ENCODE measurements around the gene UBL4B.

DNA sequence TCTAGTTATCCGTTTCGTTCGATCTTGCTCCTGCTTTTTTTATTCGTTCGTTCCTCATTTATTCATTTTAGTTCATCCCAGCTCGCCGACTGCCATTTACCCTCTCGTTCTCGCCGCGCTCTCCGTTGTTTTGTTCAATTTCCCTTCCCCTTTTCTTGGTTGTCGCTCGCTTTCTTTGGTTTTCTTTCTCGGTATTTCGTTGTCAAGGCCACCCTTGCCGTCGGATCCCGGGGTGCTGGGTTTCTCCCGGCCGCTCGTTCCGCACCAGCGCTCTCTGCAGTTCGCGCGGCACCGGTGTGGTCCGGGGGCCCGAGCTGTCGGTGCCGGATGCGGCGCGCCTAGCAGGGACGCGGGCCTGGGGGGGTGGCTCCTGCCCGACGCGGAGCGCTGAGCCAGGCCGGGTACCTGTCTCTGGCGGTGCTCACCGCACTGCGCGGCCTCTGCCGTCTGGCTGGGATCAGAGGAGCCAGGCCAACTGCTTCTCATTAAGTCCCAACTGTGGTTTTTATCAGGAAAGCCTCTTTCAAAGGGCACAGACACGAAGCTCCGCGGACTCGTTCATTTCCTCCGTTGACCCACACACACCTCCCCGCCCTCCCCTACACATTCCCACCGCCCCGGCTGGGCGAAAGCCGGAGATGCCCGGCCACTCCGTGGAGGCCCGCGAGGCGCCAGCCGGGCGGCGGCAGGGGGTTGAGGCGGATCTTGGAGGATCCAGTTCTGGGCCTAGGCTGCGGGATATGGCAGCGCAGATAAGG is 43.4 kb upstream of the UBL4B start:
- TF ChIP-seq POLR2AphosphoS5 (IDR thresholded peaks at IDR 0.05; ENCODE audit: low read depth) (no peak), NANOG (IDR thresholded peaks at IDR 0.05; ENCODE audit: borderline replicate concordance) (no peak), EZH2 (IDR thresholded peaks at IDR 0.05; ENCODE audit: low read depth, unreplicated experiment) (peak; percentile 100)
- TF ChIP-seq, protein P1, sequence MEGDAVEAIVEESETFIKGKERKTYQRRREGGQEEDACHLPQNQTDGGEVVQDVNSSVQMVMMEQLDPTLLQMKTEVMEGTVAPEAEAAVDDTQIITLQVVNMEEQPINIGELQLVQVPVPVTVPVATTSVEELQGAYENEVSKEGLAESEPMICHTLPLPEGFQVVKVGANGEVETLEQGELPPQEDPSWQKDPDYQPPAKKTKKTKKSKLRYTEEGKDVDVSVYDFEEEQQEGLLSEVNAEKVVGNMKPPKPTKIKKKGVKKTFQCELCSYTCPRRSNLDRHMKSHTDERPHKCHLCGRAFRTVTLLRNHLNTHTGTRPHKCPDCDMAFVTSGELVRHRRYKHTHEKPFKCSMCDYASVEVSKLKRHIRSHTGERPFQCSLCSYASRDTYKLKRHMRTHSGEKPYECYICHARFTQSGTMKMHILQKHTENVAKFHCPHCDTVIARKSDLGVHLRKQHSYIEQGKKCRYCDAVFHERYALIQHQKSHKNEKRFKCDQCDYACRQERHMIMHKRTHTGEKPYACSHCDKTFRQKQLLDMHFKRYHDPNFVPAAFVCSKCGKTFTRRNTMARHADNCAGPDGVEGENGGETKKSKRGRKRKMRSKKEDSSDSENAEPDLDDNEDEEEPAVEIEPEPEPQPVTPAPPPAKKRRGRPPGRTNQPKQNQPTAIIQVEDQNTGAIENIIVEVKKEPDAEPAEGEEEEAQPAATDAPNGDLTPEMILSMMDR (conservative IDR thresholded peaks at IDR 0.05; ENCODE audit: low read depth in 2 of 2): no peak
- TF ChIP-seq, protein P2, sequence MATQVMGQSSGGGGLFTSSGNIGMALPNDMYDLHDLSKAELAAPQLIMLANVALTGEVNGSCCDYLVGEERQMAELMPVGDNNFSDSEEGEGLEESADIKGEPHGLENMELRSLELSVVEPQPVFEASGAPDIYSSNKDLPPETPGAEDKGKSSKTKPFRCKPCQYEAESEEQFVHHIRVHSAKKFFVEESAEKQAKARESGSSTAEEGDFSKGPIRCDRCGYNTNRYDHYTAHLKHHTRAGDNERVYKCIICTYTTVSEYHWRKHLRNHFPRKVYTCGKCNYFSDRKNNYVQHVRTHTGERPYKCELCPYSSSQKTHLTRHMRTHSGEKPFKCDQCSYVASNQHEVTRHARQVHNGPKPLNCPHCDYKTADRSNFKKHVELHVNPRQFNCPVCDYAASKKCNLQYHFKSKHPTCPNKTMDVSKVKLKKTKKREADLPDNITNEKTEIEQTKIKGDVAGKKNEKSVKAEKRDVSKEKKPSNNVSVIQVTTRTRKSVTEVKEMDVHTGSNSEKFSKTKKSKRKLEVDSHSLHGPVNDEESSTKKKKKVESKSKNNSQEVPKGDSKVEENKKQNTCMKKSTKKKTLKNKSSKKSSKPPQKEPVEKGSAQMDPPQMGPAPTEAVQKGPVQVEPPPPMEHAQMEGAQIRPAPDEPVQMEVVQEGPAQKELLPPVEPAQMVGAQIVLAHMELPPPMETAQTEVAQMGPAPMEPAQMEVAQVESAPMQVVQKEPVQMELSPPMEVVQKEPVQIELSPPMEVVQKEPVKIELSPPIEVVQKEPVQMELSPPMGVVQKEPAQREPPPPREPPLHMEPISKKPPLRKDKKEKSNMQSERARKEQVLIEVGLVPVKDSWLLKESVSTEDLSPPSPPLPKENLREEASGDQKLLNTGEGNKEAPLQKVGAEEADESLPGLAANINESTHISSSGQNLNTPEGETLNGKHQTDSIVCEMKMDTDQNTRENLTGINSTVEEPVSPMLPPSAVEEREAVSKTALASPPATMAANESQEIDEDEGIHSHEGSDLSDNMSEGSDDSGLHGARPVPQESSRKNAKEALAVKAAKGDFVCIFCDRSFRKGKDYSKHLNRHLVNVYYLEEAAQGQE (IDR thresholded peaks at IDR 0.05; ENCODE audit: unreplicated experiment): no peak
